MM.1S (cell line): ENCODE results near the gene TGFBR2.
A peak's percentile ranks its signal among the peaks of the same experiment; 100 is the strongest.

ENCODE experiments used
- DNase-seq: peaks from one replicate; pipeline ENCODE4 v3.0.0-alpha.2; 2015
- H2AFZ ChIP-seq: fragments of 300-600 bp; sonication (generic); 2 replicates; pipeline ENCODE4 v1.6.0; 2016; ENCODE audit warnings: antibody characterized with exemption, low read length
- H3F3A ChIP-seq: fragments of 300-600 bp; sonication (generic); 2 replicates; pipeline ENCODE4 v1.6.1; 2016; ENCODE audit warnings: mild to moderate bottlenecking, antibody characterized with exemption, low read length, moderate library complexity, mixed read lengths; ENCODE audit not compliant: insufficient read depth
- H3K27ac ChIP-seq: fragments of 300-600 bp; sonication (generic); 2 replicates; pipeline ENCODE4 v1.5.1; 2016; ENCODE audit warnings: mild to moderate bottlenecking, low read length
- H3K27me3 ChIP-seq: fragments of 300-600 bp; sonication (generic); replicated peaks from 2 replicates; pipeline ENCODE4 v1.6.0; 2016; ENCODE audit warnings: low read length; ENCODE audit not compliant: insufficient read depth
- H3K36me3 ChIP-seq: fragments of 300-600 bp; sonication (generic); replicated peaks from 2 replicates; pipeline ENCODE4 v1.6.1; 2016; ENCODE audit warnings: mild to moderate bottlenecking, low read length, mixed read lengths; ENCODE audit not compliant: insufficient read depth
- H3K4me1 ChIP-seq: fragments of 300-600 bp; sonication (generic); 2 replicates; pipeline ENCODE4 v1.6.1; 2016; ENCODE audit warnings: low read length, mixed read lengths
- H3K4me2 ChIP-seq: fragments of 300-600 bp; sonication (generic); 2 replicates; pipeline ENCODE4 v1.6.0; 2016; ENCODE audit warnings: low read depth, low read length
- H3K4me3 ChIP-seq: fragments of 300-600 bp; sonication (generic); 2 replicates; pipeline ENCODE4 v1.5.1; 2016; ENCODE audit warnings: low read length, mixed read lengths
- H3K79me2 ChIP-seq: fragments of 300-600 bp; sonication (generic); 2 replicates; pipeline ENCODE4 v1.6.1; 2016; ENCODE audit warnings: mixed run types, low read length, mixed read lengths
- H3K9ac ChIP-seq: fragments of 300-600 bp; sonication (generic); 2 replicates; pipeline ENCODE4 v1.6.1; 2016; ENCODE audit warnings: low read length, mixed read lengths
- H3K9me2 ChIP-seq: fragments of 300-600 bp; sonication (generic); replicated peaks from 2 replicates; pipeline ENCODE4 v1.6.1; 2016; ENCODE audit warnings: mild to moderate bottlenecking, low read length, mixed read lengths; ENCODE audit not compliant: insufficient read depth
- H3K9me3 ChIP-seq: fragments of 300-600 bp; sonication (generic); replicated peaks from 2 replicates; pipeline ENCODE4 v1.6.1; 2016; ENCODE audit warnings: mild to moderate bottlenecking, low read length, mixed read lengths; ENCODE audit not compliant: insufficient read depth
- H4K20me1 ChIP-seq: fragments of 300-600 bp; sonication (generic); 2 replicates; pipeline ENCODE4 v1.6.1; 2016; ENCODE audit warnings: mild to moderate bottlenecking, low read length, moderate library complexity, mixed read lengths; ENCODE audit not compliant: insufficient read depth
- CTCF ChIP-seq: fragments of 300-600 bp; sonication (generic); IDR thresholded peaks from 2 replicates; pipeline ENCODE4 v1.5.1; 2016; ENCODE audit warnings: antibody characterized with exemption, low read length, mixed read lengths
- EZH2 ChIP-seq: fragments of 300-600 bp; sonication (generic); optimal IDR thresholded peaks from 2 replicates; pipeline ENCODE3; 2017; ENCODE audit warnings: low read depth, mild to moderate bottlenecking, antibody characterized with exemption, low read length, mixed read lengths
- EZH2phosphoT487 ChIP-seq: fragments of 300-600 bp; sonication (generic); IDR thresholded peaks from 2 replicates; pipeline ENCODE4 v1.6.1; 2018; ENCODE audit warnings: antibody characterized with exemption, low read length

Gene TGFBR2

DNA sequence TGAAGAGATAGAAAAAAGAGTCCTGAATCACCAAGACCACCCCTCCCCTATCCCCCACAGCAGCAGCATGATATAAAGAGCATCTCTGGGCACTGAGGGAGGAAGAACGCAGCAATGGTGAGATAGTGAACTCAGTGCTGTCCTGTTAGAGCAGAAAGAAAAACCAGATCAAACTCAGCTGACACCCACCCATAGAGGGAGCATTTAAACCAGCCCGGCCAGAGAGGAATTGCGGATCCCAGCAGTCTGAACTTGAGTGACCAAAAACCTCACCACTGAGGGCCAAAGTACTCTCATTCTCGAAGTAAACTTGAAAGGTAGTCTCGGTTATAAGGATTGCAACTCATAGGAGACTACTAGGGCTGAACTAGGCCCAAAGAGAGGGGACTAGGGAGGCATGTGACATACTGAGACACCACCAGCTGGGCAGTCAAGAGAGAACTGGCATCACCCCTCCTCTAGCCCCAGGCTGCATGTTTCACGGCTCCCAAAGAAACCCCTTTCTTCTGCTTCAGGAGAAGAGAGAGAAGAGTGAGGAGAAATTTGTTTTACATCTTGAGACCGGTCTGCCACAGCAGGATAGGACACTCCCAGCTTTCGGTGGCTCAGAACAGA, 39.2 kb upstream of the TGFBR2 start:
- no peak overlapping the region for H3K27ac ChIP-seq
- no peak overlapping the region for H3K9ac ChIP-seq
- H3K9me3 ChIP-seq = no peaks in the 10 kb centered on the region
- no peaks in the 10 kb centered on the region for H3K79me2 ChIP-seq
- H3K4me3 ChIP-seq = no peak overlapping the region
- no peak for DNase-seq
- H2AFZ ChIP-seq = no peak overlapping the region
- H4K20me1 ChIP-seq = no peaks in the 10 kb centered on the region
- no peaks in the 10 kb centered on the region for H3K27me3 ChIP-seq
- H3K9me2 ChIP-seq = no peaks in the 10 kb centered on the region
- no peaks in the 10 kb centered on the region for H3F3A ChIP-seq
- H3K4me2 ChIP-seq = no peak overlapping the region
- TF ChIP-seq EZH2 (no peak), EZH2phosphoT487 (no peak), CTCF (no peak)
- H3K4me1 ChIP-seq = no peaks in the 10 kb centered on the region
- H3K36me3 ChIP-seq = no peaks in the 10 kb centered on the region

- no peak overlapping the region for H3K4me3 ChIP-seq
- no peak for DNase-seq
- peaks cover 19% of the 10 kb centered on the region for H3K4me1 ChIP-seq
- H3K36me3 ChIP-seq = no peaks in the 10 kb centered on the region
- H3K27me3 ChIP-seq = no peaks in the 10 kb centered on the region
- H3K79me2 ChIP-seq = no peaks in the 10 kb centered on the region
- no peak overlapping the region for H3K27ac ChIP-seq
- no peaks in the 10 kb centered on the region for H4K20me1 ChIP-seq
- no peaks in the 10 kb centered on the region for H3K9me3 ChIP-seq
- no peaks in the 10 kb centered on the region for H3K9me2 ChIP-seq
- no peak overlapping the region for H3K9ac ChIP-seq
- TF ChIP-seq CTCF (no peak), EZH2phosphoT487 (no peak), EZH2 (no peak)
- H2AFZ ChIP-seq = no peak overlapping the region
- H3F3A ChIP-seq = no peaks in the 10 kb centered on the region
- H3K4me2 ChIP-seq = no peak overlapping the region
Observed at GRCh38 chr3:30576946-30577345, 29.5 kb upstream of the TGFBR2 start.

GRCh38 chr3:30577788-30578187, 28.6 kb upstream of the TGFBR2 start:
- Histone ChIP-seq H3K4me2 (peak overlapping the region; percentile 9; the same call in 1 of the 2 replicates), H3K36me3 (no peaks in the 10 kb centered on the region), H3K4me1 (peaks cover 19% of the 10 kb centered on the region), H3K4me3 (no peak overlapping the region), H4K20me1 (no peaks in the 10 kb centered on the region), H3K27me3 (no peaks in the 10 kb centered on the region), H2AFZ (no peak overlapping the region), H3K27ac (no peak overlapping the region), H3K79me2 (no peaks in the 10 kb centered on the region), H3K9me2 (no peaks in the 10 kb centered on the region), H3K9ac (no peak overlapping the region), H3F3A (no peaks in the 10 kb centered on the region), H3K9me3 (no peaks in the 10 kb centered on the region)
- DNase-seq = no peak
- TF ChIP-seq EZH2 (no peak), EZH2phosphoT487 (no peak), CTCF (no peak)
